SK-N-SH (cell line): ENCODE data around the gene CDC37. TPM values are rescaled to one million over a fixed set of nuclear protein-coding genes. Genes with fewer than 3 reads are reported as not detected.
"Not testable (repeated sequence)": the region's sequence is repeated elsewhere in the genome, so short reads cannot be mapped to it uniquely, and the experiment has no call there.

Source experiments
- CTCF ChIA-PET: fragments of 300-600, 350-600 bp; formaldehyde crosslinking; extraction: SDS; loops from one replicate; lab custom pipeline; 2021; lab: Yijun Ruan, JAX
- POLR2A ChIA-PET: fragments of 350-600 bp; sonication (Branson Sonifier 250); formaldehyde crosslinking; extraction: SDS; loops from one replicate; lab custom pipeline; 2020; ENCODE audit warnings: antibody characterized with exemption, inconsistent platforms; lab: Yijun Ruan, JAX
- DNase-seq: peaks from one replicate; pipeline ENCODE4 v3.0.0; 2012
- H2AFZ ChIP-seq: fragments of 200-600 bp; sonication (generic); 2 replicates; pipeline ENCODE4 v1.8.1; 2016; ENCODE audit warnings: antibody characterized with exemption, mild to moderate bottlenecking, low read depth
- H3F3A ChIP-seq: fragments of 200-600 bp; sonication (generic); replicated peaks from 2 replicates; pipeline ENCODE3; 2016; ENCODE audit warnings: antibody characterized with exemption, mild to moderate bottlenecking; ENCODE audit not compliant: insufficient read depth
- H3K27ac ChIP-seq, 2 experiments: fragments of 200-500 bp in 1 of 2; fragments of 200-600 bp in 1 of 2; sonication (Bioruptor generic) in 1 of 2; sonication (generic), shearing (Covaris generic) in 1 of 2; 2 replicates each; pipeline versions ENCODE4 v1.5.1 to v1.6.1; 2014 to 2016; ENCODE audit warnings: low read depth in 2 of 2, inconsistent platforms in 1 of 2, low read length in 1 of 2, mild to moderate bottlenecking in 1 of 2, mixed read lengths in 1 of 2
- H3K27me3 ChIP-seq: fragments of 200-600 bp; sonication (generic), shearing (Covaris generic); 2 replicates; pipeline ENCODE4 v1.6.1; 2016; ENCODE audit warnings: mixed run types; ENCODE audit not compliant: insufficient read depth
- H3K36me3 ChIP-seq, 2 experiments: fragments of 200-500 bp in 1 of 2; fragments of 200-600 bp in 1 of 2; sonication (Bioruptor generic) in 1 of 2; sonication (generic) in 1 of 2; replicated peaks in 1 of 2; 2 replicates each; pipeline versions ENCODE3 to v1.5.1; 2014 to 2016; ENCODE audit warnings: low read length in 1 of 2, mild to moderate bottlenecking in 1 of 2; ENCODE audit not compliant: insufficient read depth in 2 of 2, control insufficient read depth in 1 of 2
- H3K4me1 ChIP-seq, 2 experiments: fragments of 200-500 bp in 1 of 2; fragments of 200-600 bp in 1 of 2; sonication (Bioruptor generic) in 1 of 2; sonication (generic), shearing (Covaris generic) in 1 of 2; 2 replicates each; pipeline versions ENCODE4 v1.5.1 to v1.6.1; 2014 to 2016; ENCODE audit warnings: low read depth in 1 of 2, low read length in 1 of 2, mixed run types in 1 of 2; ENCODE audit not compliant: insufficient read depth in 2 of 2, control insufficient read depth in 1 of 2
- H3K4me2 ChIP-seq: fragments of 200-600 bp; sonication (generic), shearing (Covaris generic); 2 replicates; pipeline ENCODE4 v1.6.1; 2017; ENCODE audit warnings: mixed run types
- H3K4me3 ChIP-seq, 2 experiments: fragments of 200-500 bp in 1 of 2; fragments of 200-600 bp in 1 of 2; sonication (Bioruptor generic) in 1 of 2; sonication (generic), shearing (Covaris generic) in 1 of 2; 2 replicates each; pipeline versions ENCODE4 v1.5.1 to v1.8.1; 2014 to 2016; ENCODE audit warnings: low read depth in 2 of 2, inconsistent platforms in 1 of 2, low read length in 1 of 2, mild to moderate bottlenecking in 1 of 2, mixed read lengths in 1 of 2, moderate library complexity in 1 of 2
- H3K79me2 ChIP-seq: fragments of 200-600 bp; sonication (generic); 2 replicates; pipeline ENCODE4 v1.8.1; 2017; ENCODE audit warnings: mild to moderate bottlenecking; ENCODE audit not compliant: insufficient read depth
- H3K9ac ChIP-seq: fragments of 200-600 bp; sonication (generic); 2 replicates; pipeline ENCODE4 v1.6.1; 2017; ENCODE audit warnings: mixed run types
- H3K9me2 ChIP-seq: fragments of 200-600 bp; sonication (generic); 2 replicates; pipeline ENCODE4 v1.6.1; 2017; ENCODE audit warnings: mixed run types
- H3K9me3 ChIP-seq: fragments of 200-600 bp; sonication (generic); 2 replicates; pipeline ENCODE4 v1.6.1; 2017; ENCODE audit warnings: mixed run types, mild to moderate bottlenecking, moderate library complexity
- H4K20me1 ChIP-seq: fragments of 200-600 bp; sonication (generic); 2 replicates; pipeline ENCODE4 v1.6.1; 2017; ENCODE audit warnings: mild to moderate bottlenecking, mixed run types; ENCODE audit not compliant: insufficient read depth
- WGBS: methylation state at CpG from one replicate; pipeline ENCODE4 v1.1.6; 2017; ENCODE audit warnings: low lambda C conversion rate; 5-methylcytosine and 5-hydroxymethylcytosine counted together
- polyA plus RNA-seq, 3 experiments: library from polyadenylated mRNA; depleted of rRNA; stranded (reverse); fragments of >200 nt; gene quantifications; 2 replicates each; pipeline ENCODE4 v1.2.3, GENCODE V29; 2012
- TF ChIP-seq, protein P1 (sequence below): IDR thresholded peaks from 2 replicates; pipeline ENCODE4 v1.6.1; 2012; ENCODE audit warnings: mild to moderate bottlenecking, low read depth, low read length, moderate library complexity
- TF ChIP-seq, protein P2 (sequence below): fragments of 150-350 bp; IDR thresholded peaks from 2 replicates; pipeline ENCODE4 v1.6.1; 2016; ENCODE audit warnings: mild to moderate bottlenecking, low read depth, low read length
- TF ChIP-seq, protein P3 (sequence below): IDR thresholded peaks from 2 replicates; pipeline ENCODE4 v1.4.0; 2012; ENCODE audit warnings: low read depth, borderline replicate concordance

The CDC37 gene
- polyA plus RNA-seq, 1 of the 3 experiments (the other 2 are of a cell fraction), result 1,026 TPM

DNA sequence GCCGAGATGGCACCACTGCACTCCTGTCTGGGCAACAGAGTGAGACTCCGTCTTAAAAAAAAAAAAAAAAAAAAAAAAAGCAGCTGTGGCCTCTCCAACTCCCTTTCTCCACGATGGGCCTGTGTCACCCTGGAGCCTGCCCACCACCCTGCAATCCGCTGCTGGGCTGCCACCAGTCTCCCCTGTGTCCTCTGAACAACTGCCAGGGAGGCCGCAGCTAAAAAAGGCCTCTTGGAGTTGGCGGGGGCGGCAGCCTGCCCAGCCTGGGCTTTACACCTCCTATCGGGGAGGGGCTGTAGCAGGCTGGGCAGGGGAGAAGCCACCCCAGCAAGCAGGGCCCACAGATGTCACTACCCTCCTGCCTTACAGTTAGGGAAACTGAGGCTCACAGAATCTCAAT is 3.5 kb downstream of the CDC37 start (continued):
- TF ChIP-seq, protein P1, sequence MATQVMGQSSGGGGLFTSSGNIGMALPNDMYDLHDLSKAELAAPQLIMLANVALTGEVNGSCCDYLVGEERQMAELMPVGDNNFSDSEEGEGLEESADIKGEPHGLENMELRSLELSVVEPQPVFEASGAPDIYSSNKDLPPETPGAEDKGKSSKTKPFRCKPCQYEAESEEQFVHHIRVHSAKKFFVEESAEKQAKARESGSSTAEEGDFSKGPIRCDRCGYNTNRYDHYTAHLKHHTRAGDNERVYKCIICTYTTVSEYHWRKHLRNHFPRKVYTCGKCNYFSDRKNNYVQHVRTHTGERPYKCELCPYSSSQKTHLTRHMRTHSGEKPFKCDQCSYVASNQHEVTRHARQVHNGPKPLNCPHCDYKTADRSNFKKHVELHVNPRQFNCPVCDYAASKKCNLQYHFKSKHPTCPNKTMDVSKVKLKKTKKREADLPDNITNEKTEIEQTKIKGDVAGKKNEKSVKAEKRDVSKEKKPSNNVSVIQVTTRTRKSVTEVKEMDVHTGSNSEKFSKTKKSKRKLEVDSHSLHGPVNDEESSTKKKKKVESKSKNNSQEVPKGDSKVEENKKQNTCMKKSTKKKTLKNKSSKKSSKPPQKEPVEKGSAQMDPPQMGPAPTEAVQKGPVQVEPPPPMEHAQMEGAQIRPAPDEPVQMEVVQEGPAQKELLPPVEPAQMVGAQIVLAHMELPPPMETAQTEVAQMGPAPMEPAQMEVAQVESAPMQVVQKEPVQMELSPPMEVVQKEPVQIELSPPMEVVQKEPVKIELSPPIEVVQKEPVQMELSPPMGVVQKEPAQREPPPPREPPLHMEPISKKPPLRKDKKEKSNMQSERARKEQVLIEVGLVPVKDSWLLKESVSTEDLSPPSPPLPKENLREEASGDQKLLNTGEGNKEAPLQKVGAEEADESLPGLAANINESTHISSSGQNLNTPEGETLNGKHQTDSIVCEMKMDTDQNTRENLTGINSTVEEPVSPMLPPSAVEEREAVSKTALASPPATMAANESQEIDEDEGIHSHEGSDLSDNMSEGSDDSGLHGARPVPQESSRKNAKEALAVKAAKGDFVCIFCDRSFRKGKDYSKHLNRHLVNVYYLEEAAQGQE, result no peak
- TF ChIP-seq, protein P2, sequence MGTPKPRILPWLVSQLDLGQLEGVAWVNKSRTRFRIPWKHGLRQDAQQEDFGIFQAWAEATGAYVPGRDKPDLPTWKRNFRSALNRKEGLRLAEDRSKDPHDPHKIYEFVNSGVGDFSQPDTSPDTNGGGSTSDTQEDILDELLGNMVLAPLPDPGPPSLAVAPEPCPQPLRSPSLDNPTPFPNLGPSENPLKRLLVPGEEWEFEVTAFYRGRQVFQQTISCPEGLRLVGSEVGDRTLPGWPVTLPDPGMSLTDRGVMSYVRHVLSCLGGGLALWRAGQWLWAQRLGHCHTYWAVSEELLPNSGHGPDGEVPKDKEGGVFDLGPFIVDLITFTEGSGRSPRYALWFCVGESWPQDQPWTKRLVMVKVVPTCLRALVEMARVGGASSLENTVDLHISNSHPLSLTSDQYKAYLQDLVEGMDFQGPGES, result no peak
- TF ChIP-seq, all 33 proteins: peak for 0

DNA sequence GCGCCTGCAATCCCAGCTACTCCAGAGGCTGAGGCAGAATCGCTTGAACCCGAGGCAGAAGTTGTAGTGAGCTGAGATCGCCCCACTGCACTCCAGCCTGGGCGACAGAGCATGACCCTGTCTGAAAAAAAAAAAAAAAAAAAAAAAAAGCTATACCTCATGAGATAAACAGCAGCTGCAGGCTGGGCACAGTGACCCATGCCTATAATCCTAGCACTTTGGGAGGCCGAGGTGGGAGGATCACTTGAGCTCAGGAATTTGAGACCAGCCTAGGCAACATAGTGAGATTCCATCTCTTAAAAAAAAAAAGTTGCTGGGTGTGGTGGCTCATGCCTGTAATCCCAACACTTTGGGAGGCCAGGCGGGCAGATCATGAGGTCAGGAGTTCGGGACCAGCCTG is 4.0 kb downstream of the CDC37 start:
- CTCF ChIA-PET, result interaction anchor here (0.6 to 14.8 kb wide), 7 partner anchors 8 to 149 kb away, joined by 3 to 313 read pairs (median 18); partner anchors contain the start of genes ICAM1 and PDE4A
- H3K36me3 ChIP-seq, result peaks cover 18 to 25% of the 10 kb centered on the region in 2 experiments
- H3F3A ChIP-seq, H3K9me2 ChIP-seq, H3K4me3 ChIP-seq, H3K9ac ChIP-seq, H3K9me3 ChIP-seq, DNase-seq, H2AFZ ChIP-seq, H3K4me2 ChIP-seq, H3K27me3 ChIP-seq, H3K27ac ChIP-seq, POLR2A ChIA-PET: not testable (repeated sequence)
- peaks cover 9 to 15% of the 10 kb centered on the region in 2 experiments; a peak in 3 of 4 replicates for H3K4me1 ChIP-seq
- WGBS, result 95% methylated on average over 8 of the region's 8 CpGs
- H4K20me1 ChIP-seq, result peaks cover 60% of the 10 kb centered on the region
- H3K79me2 ChIP-seq, result peaks cover 73% of the 10 kb centered on the region

DNA sequence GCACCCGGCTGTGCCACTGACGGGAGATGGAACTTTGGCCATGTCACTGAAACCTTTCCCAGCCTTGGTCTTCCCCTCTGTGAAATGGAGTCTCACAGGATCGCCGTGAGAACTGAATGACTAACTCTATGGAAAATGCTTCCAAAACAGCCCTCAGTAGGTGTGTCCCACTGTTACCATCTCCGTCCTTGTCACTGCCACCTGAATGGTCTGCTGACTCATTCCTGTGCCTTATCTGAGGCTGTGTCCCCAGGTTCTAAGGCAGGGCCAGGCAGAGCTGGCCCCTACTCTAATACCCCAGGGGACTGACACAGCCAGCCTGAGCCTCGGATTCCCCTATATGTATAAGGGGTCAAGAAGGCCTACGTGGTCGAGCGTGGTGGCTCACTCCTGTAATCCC is 4.5 kb downstream of the CDC37 start:
- no peaks in the 10 kb centered on the region for H3K27me3 ChIP-seq
- peaks cover 18 to 25% of the 10 kb centered on the region in 2 experiments for H3K36me3 ChIP-seq
- H3K9ac ChIP-seq, result no peak overlapping the region
- H3K4me1 ChIP-seq, result peaks cover 9 to 15% of the 10 kb centered on the region in 2 experiments; a peak in 3 of 4 replicates
- H3K27ac ChIP-seq, result no peak overlapping the region
- H4K20me1 ChIP-seq, result peaks cover 60% of the 10 kb centered on the region
- TF ChIP-seq, protein P3, sequence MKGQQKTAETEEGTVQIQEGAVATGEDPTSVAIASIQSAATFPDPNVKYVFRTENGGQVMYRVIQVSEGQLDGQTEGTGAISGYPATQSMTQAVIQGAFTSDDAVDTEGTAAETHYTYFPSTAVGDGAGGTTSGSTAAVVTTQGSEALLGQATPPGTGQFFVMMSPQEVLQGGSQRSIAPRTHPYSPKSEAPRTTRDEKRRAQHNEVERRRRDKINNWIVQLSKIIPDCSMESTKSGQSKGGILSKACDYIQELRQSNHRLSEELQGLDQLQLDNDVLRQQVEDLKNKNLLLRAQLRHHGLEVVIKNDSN, result no peak
- TF ChIP-seq, all 33 proteins: peak for 0
- DNase-seq, result no peak
- Histone ChIP-seq H3K4me3 (no peak overlapping the region), H3K9me2 (no peaks in the 10 kb centered on the region), H3K79me2 (peaks cover 73% of the 10 kb centered on the region), H3F3A (no peaks in the 10 kb centered on the region), H3K9me3 (no peaks in the 10 kb centered on the region), H3K4me2 (no peak overlapping the region), H2AFZ (no peak overlapping the region)
- POLR2A ChIA-PET, result no interaction called here
- CTCF ChIA-PET, result interaction anchor here (1.0 to 14.8 kb wide), 6 partner anchors 9 to 148 kb away, joined by 3 to 313 read pairs (median 12); partner anchors contain the start of gene PDE4A
- WGBS, result 92% methylated on average over 9 of the region's 9 CpGs
